Colonic mucosa (tissue), 4 donors: ENCODE results near the gene TVP23A. TPM values are rescaled to one million over a fixed set of nuclear protein-coding genes. Genes with fewer than 3 reads are reported as not detected.
"Not testable (repeated sequence)": the region's sequence is repeated elsewhere in the genome, so short reads cannot be mapped to it uniquely, and the experiment has no call there.

Source experiments
- DNase-seq: peaks from one replicate; pipeline ENCODE4 v3.0.0-alpha.2; 2020
- H3K27ac ChIP-seq: fragments of 200-600 bp; one replicate; pipeline ENCODE4 v1.8.0; 2021
- H3K27me3 ChIP-seq: fragments of 200-600 bp; one replicate; pipeline ENCODE4 v1.8.0; 2021
- H3K36me3 ChIP-seq: fragments of 200-600 bp; one replicate; pipeline ENCODE4 v1.8.0; 2021
- H3K4me1 ChIP-seq: fragments of 200-600 bp; one replicate; pipeline ENCODE4 v1.8.0; 2021; ENCODE audit warnings: mild to moderate bottlenecking
- H3K4me3 ChIP-seq: fragments of 200-600 bp; one replicate; pipeline ENCODE4 v1.8.0; 2021
- H3K9ac ChIP-seq, 2 donors: one replicate each; pipeline ENCODE4 v1.7.0; 2013; ENCODE audit warnings: control low read depth in 2 of 2, low read depth in 2 of 2, low read length in 2 of 2
- H3K9me3 ChIP-seq: fragments of 200-600 bp; one replicate; pipeline ENCODE4 v1.8.0; 2021
- CTCF ChIP-seq: fragments of 200-600 bp; IDR thresholded peaks from one replicate; pipeline ENCODE4 v1.8.0; 2022; ENCODE audit warnings: antibody characterized with exemption, mild to moderate bottlenecking
- intact Hi-C: fragments of 100-400 bp; cut with DNase I; formaldehyde crosslinking; loops from one replicate; pipeline ENCODE4 v1.14.1; 2022
- total RNA-seq, 2 donors: library from RNA; stranded (reverse); fragmentation: NEBNext Ultra II Directional in 1 of 2; extraction: Animal tissue kit (Norgen Biotek cat#: 25700) in 1 of 2; gene quantifications; one replicate each; pipeline ENCODE4 v1.2.1, GENCODE V29; 2021
- donor health status: healthy.
- donor health status: DM: no; HTN: no; CAD: no.
- donor health status: DM: no; HTN: no; CAD: no.

Gene TVP23A
- total RNA-seq, 2 donors from 2014 or later: 0.19 TPM; not detected in 1

- Histone ChIP-seq H3K9me3 (no peaks in the 10 kb centered on the region), H3K27me3 (no peaks in the 10 kb centered on the region), H3K27ac (no peak overlapping the region), H3K4me3 (no peak overlapping the region), H3K36me3 (no peaks in the 10 kb centered on the region), H3K4me1 (no peaks in the 10 kb centered on the region), H3K9ac (no peak overlapping the region)
- intact Hi-C loops: loop anchor here (10.0 kb wide), 1 partner anchor 60 kb away; no protein-coding TSS in a partner anchor
- no peak for DNase-seq
- no peak for TF ChIP-seq CTCF
Observed at GRCh38 chr16:10834766-10835165, 16.2 kb upstream of the TVP23A start.

GRCh38 chr16:10834130-10834529 lies 15.5 kb upstream of the TVP23A start:
- H3K27ac ChIP-seq: no peak overlapping the region
- no peak for TF ChIP-seq CTCF
- no peak for DNase-seq
- H3K4me1 ChIP-seq: peaks cover 4% of the 10 kb centered on the region
- H3K9me3 ChIP-seq: no peaks in the 10 kb centered on the region
- H3K9ac ChIP-seq: no peak overlapping the region
- intact Hi-C loops: loop anchor here (10.0 kb wide), 1 partner anchor 61 kb away; no protein-coding TSS in a partner anchor
- no peaks in the 10 kb centered on the region for H3K36me3 ChIP-seq
- H3K27me3 ChIP-seq: no peaks in the 10 kb centered on the region
- no peak overlapping the region for H3K4me3 ChIP-seq

- Histone ChIP-seq H3K36me3 (no peaks in the 10 kb centered on the region), H3K4me1 (peaks cover 9% of the 10 kb centered on the region), H3K9ac (no peak overlapping the region), H3K27me3 (no peaks in the 10 kb centered on the region), H3K4me3 (no peak overlapping the region), H3K27ac (no peak overlapping the region), H3K9me3 (no peaks in the 10 kb centered on the region)
- no peak for TF ChIP-seq CTCF
- intact Hi-C loops: loop anchor here (10.0 kb wide), 1 partner anchor 62 kb away; no protein-coding TSS in a partner anchor
- DNase-seq: no peak
Observed at GRCh38 chr16:10833271-10833670, 14.7 kb upstream of the TVP23A start.

GRCh38 chr16:10831894-10832886 lies 13.6 kb upstream of the TVP23A start:
- no peaks in the 10 kb centered on the region for H3K9me3 ChIP-seq
- intact Hi-C loops: loop anchor here (10.0 kb wide), 1 partner anchor 63 kb away; no protein-coding TSS in a partner anchor

GRCh38 chr16:10830240-10830639 lies 11.6 kb upstream of the TVP23A start:
- H3K9ac ChIP-seq, DNase-seq, H3K4me3 ChIP-seq, H3K36me3 ChIP-seq, H3K27me3 ChIP-seq, H3K9me3 ChIP-seq, H3K4me1 ChIP-seq, H3K27ac ChIP-seq: not testable (repeated sequence)
- intact Hi-C loops: loop anchor here (10.0 kb wide), 1 partner anchor 65 kb away; no protein-coding TSS in a partner anchor

More at GRCh38 chr16:10831894-10832886, 13.6 kb upstream of the TVP23A start:
- no peak overlapping the region for H3K4me3 ChIP-seq
- H3K27me3 ChIP-seq: no peaks in the 10 kb centered on the region
- H3K9ac ChIP-seq: peak overlapping the region in 1 of 2 donors; percentile 12
- peaks cover 9% of the 10 kb centered on the region for H3K4me1 ChIP-seq
- H3K27ac ChIP-seq: no peak overlapping the region
- no peak for DNase-seq
- no peak for TF ChIP-seq CTCF
- H3K36me3 ChIP-seq: no peaks in the 10 kb centered on the region

- H3K27me3 ChIP-seq, H3K36me3 ChIP-seq, H3K4me3 ChIP-seq, H3K4me1 ChIP-seq, DNase-seq, H3K9me3 ChIP-seq: not testable (repeated sequence)
- peak overlapping the region in 1 of 2 donors; percentile 38 for H3K9ac ChIP-seq
- H3K27ac ChIP-seq: peak overlapping the region; percentile 80
- intact Hi-C loops: loop anchor here (10.0 kb wide), 1 partner anchor 65 kb away; no protein-coding TSS in a partner anchor
Observed at GRCh38 chr16:10829390-10830098, 10.9 kb upstream of the TVP23A start.
